ENCODE data around the gene ABHD16A.

The ABHD16A gene

DNA sequence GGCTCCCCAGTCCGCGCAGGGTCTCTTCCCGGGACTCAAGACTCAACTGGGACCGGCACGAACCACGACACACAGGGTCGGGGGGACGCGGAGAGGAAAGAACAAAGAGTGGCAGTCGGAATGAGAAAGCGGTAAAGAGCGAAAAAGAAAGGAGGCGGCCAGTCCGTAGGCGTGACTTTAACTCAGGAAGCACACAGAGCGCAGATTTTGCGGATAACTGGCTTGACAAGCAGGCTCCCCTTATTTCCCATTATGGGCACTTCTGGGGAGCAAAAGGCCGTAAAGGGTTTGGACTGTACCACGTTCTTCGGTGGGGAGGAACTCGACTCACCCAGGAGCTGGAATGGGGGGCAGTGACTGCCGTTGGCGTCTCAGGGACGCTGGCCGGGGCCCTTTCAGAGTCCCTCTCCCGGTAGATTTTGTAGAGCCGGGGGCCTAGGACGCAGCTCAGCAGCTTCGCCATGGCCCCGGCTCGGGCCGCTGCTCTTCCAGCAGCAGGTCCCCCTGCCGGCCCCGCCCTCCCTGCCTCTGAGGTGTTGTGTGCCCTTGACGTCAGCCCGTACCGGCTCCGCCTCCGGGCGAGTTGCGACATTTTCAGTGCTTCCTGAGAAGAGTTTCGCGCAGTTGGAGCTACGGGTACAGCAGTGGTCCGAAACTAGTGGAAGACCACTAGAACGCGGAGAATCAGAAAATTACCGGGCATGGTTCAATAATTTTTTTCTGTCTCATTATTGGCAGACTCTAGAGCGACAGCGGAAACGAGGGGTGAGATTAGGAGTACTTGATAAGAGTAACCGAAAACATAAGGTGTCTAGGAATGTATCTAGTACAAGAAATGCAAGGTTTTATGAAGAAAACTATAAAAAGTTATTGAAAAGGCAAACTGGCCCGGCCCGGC lies at the start of gene ABHD16A:
ABHD16A (minus strand) TSS at position 506 of the 898 bp plus-strand sequence; CDS start at position 463, 43 bp downstream.
- no peaks in the 10 kb centered on the region for H3K9me3 Mint-ChIP-seq
- H3K27ac Mint-ChIP-seq: peak within 1 kb of the TSS; percentile 98
- H3K4me3 Mint-ChIP-seq: peak within 1 kb of the TSS; percentile 100
- H3K36me3 Mint-ChIP-seq (ENCODE audit: low read depth): peaks cover 11% of the 10 kb centered on the region
- H3K4me1 Mint-ChIP-seq (ENCODE audit: low read depth): peaks cover 22% of the 10 kb centered on the region
- H3K27me3 Mint-ChIP-seq: no peaks in the 10 kb centered on the region

- H3K27me3 Mint-ChIP-seq: no peaks in the 10 kb centered on the region
- no peak overlapping the region for H3K27ac Mint-ChIP-seq
- H3K4me3 Mint-ChIP-seq: no peak overlapping the region
- H3K4me1 Mint-ChIP-seq (ENCODE audit: low read depth): no peaks in the 10 kb centered on the region
- H3K36me3 Mint-ChIP-seq (ENCODE audit: low read depth): peaks cover 26% of the 10 kb centered on the region
- no peaks in the 10 kb centered on the region for H3K9me3 Mint-ChIP-seq
Observed at GRCh38 chr6:31752739-31753319, 49.7 kb upstream of the ABHD16A start.

DNA sequence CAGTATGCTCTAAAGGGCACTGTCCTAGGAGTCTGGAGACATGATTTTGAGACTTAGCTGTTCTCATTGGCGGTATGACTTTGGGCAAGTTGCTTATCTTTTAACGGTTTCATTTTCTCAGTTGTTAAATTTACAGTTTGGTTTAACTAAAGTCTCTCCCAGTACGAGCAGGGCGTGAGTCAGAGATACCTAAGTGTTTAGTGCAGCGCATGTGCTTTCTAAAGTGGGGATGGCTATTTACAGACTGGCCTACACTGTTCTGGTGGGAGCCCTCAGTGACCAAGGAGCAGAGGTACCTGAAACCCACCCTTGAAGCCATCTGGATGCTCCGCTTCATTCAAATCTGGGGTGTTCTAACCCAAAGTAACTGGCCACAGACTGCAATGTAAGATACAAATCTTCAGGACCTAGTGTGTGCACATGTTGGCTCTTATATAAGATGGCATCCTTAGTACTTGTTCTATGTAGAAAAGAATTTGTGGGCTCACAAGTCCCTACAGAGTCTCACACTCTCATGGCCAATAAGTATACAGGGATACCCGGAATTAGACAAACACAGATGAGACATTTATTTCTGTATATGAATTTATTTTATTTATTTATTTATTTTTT lies 47.4 kb upstream of the ABHD16A start:
- no peak overlapping the region for H3K27ac Mint-ChIP-seq
- no peaks in the 10 kb centered on the region for H3K27me3 Mint-ChIP-seq
- peaks cover 43% of the 10 kb centered on the region for H3K36me3 Mint-ChIP-seq (ENCODE audit: low read depth)
- no peak overlapping the region for H3K4me3 Mint-ChIP-seq
- no peaks in the 10 kb centered on the region for H3K9me3 Mint-ChIP-seq
- H3K4me1 Mint-ChIP-seq (ENCODE audit: low read depth): no peaks in the 10 kb centered on the region

GRCh38 chr6:31749301-31750036 lies 46.3 kb upstream of the ABHD16A start:
- H3K27me3 Mint-ChIP-seq: no peaks in the 10 kb centered on the region
- no peak overlapping the region for H3K27ac Mint-ChIP-seq
- peaks cover 51% of the 10 kb centered on the region for H3K36me3 Mint-ChIP-seq (ENCODE audit: low read depth)
- H3K9me3 Mint-ChIP-seq: no peaks in the 10 kb centered on the region
- no peaks in the 10 kb centered on the region for H3K4me1 Mint-ChIP-seq (ENCODE audit: low read depth)
- no peak overlapping the region for H3K4me3 Mint-ChIP-seq

- Mint-ChIP-seq H3K36me3 (ENCODE audit: low read depth) (peaks cover 81% of the 10 kb centered on the region), H3K27me3 (no peaks in the 10 kb centered on the region), H3K27ac (no peak overlapping the region), H3K4me3 (no peak overlapping the region), H3K4me1 (ENCODE audit: low read depth) (peaks cover 24% of the 10 kb centered on the region), H3K9me3 (no peaks in the 10 kb centered on the region)
Observed at GRCh38 chr6:31744422-31744821, 41.3 kb upstream of the ABHD16A start.

DNA sequence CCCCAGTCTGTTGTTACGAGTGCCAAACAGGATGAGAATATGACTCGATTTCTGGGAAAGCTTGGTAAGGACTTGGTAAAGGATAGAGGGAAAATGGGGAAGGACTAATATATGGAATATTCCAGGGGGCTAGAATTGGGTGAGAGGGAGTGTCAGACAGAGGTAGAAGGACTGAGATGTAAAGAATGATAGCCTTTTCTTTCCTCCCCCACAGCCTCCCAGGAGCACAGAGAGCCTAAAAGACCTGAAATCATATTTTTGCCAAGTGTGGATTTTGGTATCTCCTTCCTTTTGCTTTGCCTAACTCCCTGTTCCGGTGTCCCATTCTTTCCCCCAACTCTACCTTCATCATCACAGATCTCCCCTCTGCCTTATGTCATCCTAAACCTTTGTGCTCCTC lies 39.8 kb upstream of the ABHD16A start:
- Mint-ChIP-seq H3K9me3 (no peaks in the 10 kb centered on the region), H3K4me3 (no peak overlapping the region), H3K27ac (no peak overlapping the region), H3K4me1 (ENCODE audit: low read depth) (peaks cover 40% of the 10 kb centered on the region), H3K27me3 (no peaks in the 10 kb centered on the region), H3K36me3 (ENCODE audit: low read depth) (peaks cover 71% of the 10 kb centered on the region)

DNA sequence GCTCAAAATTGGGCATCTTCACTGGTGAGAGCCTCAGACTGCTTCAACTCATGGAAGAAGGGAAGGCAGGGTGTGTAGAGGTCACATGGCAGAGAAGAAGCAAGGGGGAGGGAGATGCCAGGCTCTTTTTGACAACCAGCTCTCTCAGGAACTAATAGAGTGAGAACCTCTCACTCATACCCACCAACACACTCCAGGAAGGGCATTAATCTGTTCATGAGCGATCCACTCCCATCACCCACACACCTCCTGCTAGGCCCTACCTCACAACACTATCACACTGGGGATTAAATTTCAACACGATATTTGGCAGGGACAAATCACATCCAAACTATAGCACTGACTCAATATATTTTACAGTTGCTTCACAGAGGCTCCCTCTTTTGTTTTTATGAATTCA lies 38.7 kb upstream of the ABHD16A start:
- Mint-ChIP-seq H3K4me1 (ENCODE audit: low read depth) (peaks cover 50% of the 10 kb centered on the region), H3K27me3 (no peaks in the 10 kb centered on the region), H3K4me3 (peak overlapping the region; percentile 96), H3K36me3 (ENCODE audit: low read depth) (peaks cover 60% of the 10 kb centered on the region), H3K9me3 (no peaks in the 10 kb centered on the region), H3K27ac (peak overlapping the region; percentile 75)

DNA sequence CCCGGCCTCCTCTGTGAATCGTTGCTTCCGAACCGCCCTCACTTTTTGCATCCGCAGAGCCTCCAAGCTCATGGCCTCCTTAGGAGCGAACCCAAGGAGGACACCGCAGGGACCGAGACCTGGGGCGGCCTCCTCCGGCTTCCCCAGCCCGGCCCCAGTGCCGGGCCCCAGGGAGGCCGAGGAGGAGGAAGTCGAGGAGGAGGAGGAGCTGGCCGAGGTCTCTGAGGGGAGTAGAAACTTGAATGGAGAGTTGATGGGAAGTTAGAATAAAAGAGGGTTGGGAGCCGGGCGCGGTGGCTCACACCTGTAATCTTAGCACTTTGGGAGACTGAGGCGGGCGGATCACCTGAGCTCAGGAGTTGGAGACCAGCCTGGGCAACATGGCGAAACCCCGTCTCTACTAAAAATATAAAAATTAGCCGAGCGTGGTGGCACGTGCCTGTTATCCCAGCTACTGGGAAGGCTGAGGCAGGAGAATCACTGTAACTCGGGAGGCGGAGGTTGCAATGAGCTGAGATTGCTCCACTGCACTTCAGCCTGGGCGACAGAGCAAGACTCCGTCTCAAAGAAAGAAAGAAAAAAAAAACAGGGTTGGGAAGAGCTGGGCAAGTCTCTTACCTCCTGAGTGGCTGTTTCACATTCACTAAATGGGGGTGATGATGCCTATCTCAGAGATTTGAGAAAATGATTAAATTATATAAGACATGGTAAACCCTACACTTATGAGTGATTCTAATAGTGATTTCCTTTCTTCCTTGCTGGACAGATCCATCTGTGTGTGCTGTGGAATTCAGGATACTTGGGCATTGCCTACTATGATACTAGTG lies 37.5 kb upstream of the ABHD16A start:
- Mint-ChIP-seq H3K4me1 (ENCODE audit: low read depth) (peaks cover 55% of the 10 kb centered on the region), H3K36me3 (ENCODE audit: low read depth) (peaks cover 58% of the 10 kb centered on the region), H3K4me3 (peak overlapping the region; percentile 96), H3K27me3 (no peaks in the 10 kb centered on the region), H3K9me3 (no peaks in the 10 kb centered on the region), H3K27ac (peak overlapping the region; percentile 94)

- Mint-ChIP-seq H3K4me3 (peak within 1 kb of the TSS; percentile 96), H3K27me3 (no peaks in the 10 kb centered on the region), H3K27ac (peak within 1 kb of the TSS; percentile 94), H3K4me1 (ENCODE audit: low read depth) (peaks cover 55% of the 10 kb centered on the region), H3K9me3 (no peaks in the 10 kb centered on the region), H3K36me3 (ENCODE audit: low read depth) (peaks cover 59% of the 10 kb centered on the region)
Observed at GRCh38 chr6:31739639-31740396, 36.7 kb upstream of the ABHD16A start, which contains the start of gene MSH5. TSS of gene MSH5 (plus strand) at chr6:31740005. CDS start at chr6:31740467, 462 bp downstream.

DNA sequence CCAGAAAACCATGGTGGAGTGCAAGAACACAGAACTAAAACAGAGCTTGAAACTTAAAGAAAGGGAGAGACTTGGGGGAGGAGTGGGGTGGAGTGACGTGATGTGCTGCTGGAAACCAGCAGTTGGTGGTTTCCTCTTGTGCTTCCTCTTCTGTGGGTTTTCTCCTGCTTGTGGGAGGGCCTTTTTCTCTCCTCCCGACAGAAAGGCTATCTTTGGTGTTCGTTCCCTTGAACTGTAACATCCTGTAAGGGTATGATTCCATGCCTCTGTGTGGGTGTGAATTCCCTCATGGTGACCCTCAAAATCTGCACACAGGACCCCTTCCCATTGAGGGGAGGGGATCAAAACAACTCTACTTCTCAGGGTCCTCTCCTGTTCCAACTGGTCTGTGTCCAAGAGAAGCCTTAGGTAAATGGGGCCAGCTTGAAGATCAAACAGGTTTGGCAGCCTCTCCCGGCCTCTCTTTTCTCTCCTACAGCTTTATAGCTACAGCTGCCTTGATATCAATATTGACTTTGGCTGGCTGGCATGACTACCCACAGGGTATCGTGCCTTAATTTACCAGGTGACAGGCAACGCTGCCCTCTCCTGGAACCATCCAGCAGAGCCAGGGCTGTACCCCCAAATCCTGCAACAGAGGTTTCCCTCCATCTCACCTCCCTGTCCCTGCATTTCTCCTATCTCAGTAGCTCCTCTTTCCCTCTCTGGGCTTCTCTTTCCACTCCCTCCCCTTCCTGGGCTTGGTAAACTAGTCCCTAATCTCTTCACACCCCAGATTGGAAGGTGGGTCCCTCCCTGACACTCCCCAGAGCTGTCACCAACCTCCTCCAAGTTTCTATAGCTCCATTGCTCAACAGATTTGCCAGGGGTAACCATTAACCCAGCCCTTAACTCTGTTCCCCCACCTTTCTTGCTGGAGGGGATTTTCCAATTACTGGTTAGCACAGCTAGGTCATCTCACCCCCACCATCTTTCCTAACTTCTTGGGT lies 35.2 kb upstream of the ABHD16A start:
- Mint-ChIP-seq H3K27ac (peak overlapping the region; percentile 80), H3K4me1 (ENCODE audit: low read depth) (peaks cover 68% of the 10 kb centered on the region), H3K9me3 (no peaks in the 10 kb centered on the region), H3K36me3 (ENCODE audit: low read depth) (peaks cover 60% of the 10 kb centered on the region), H3K27me3 (no peaks in the 10 kb centered on the region), H3K4me3 (peak overlapping the region; percentile 100)

GRCh38 chr6:31737315-31737990 lies 34.3 kb upstream of the ABHD16A start:
- H3K36me3 Mint-ChIP-seq (ENCODE audit: low read depth): peaks cover 58% of the 10 kb centered on the region
- H3K9me3 Mint-ChIP-seq: no peaks in the 10 kb centered on the region
- H3K4me3 Mint-ChIP-seq: peak overlapping the region; percentile 100
- H3K27me3 Mint-ChIP-seq: no peaks in the 10 kb centered on the region
- peaks cover 71% of the 10 kb centered on the region for H3K4me1 Mint-ChIP-seq (ENCODE audit: low read depth)
- peak overlapping the region; percentile 80 for H3K27ac Mint-ChIP-seq

- peak overlapping the region; percentile 100 for H3K4me3 Mint-ChIP-seq
- peak overlapping the region; percentile 80 for H3K27ac Mint-ChIP-seq
- no peaks in the 10 kb centered on the region for H3K27me3 Mint-ChIP-seq
- H3K9me3 Mint-ChIP-seq: no peaks in the 10 kb centered on the region
- H3K4me1 Mint-ChIP-seq (ENCODE audit: low read depth): peaks cover 72% of the 10 kb centered on the region
- peaks cover 59% of the 10 kb centered on the region for H3K36me3 Mint-ChIP-seq (ENCODE audit: low read depth)
Observed at GRCh38 chr6:31736768-31737314, 33.7 kb upstream of the ABHD16A start.

Data from stimulated activated naive CD8-positive, alpha-beta T cell treated with anti-CD3 and anti-CD28 coated beads, Interleukin-15, Interleukin-2, amounts not matched to agents 100 ng/mL and 50 ng/mL, for 24 hours (primary cell).